WERI-Rb-1 (cell line): ENCODE data around the gene SEC22A.

Experiments
- DNase-seq: peaks from one replicate; pipeline ENCODE4 v3.0.0-alpha.2; 2020
- H3K27ac ChIP-seq: fragments of 250-450 bp; sonication (Bioruptor Pico); 2 replicates; pipeline ENCODE4 v1.5.1; 2020; ENCODE audit warnings: mild to moderate bottlenecking, moderate library complexity
- H3K27me3 ChIP-seq: fragments of 250-450 bp; sonication (Bioruptor Pico); 2 replicates; pipeline ENCODE4 v1.5.1; 2021; ENCODE audit warnings: mild to moderate bottlenecking, low read depth, moderate library complexity; ENCODE audit not compliant: insufficient read depth, severe bottlenecking
- H3K36me3 ChIP-seq: fragments of 250-450 bp; sonication (Bioruptor Pico); 2 replicates; pipeline ENCODE4 v1.5.1; 2020; ENCODE audit warnings: mild to moderate bottlenecking, moderate library complexity
- H3K4me3 ChIP-seq: 2 replicates; pipeline ENCODE4 v1.5.1; 2011; ENCODE audit warnings: low read depth, mild to moderate bottlenecking, control low read depth, low read length
- H3K9me3 ChIP-seq: fragments of 250-450 bp; sonication (Bioruptor Pico); 2 replicates; pipeline ENCODE4 v1.5.1; 2021; ENCODE audit warnings: mild to moderate bottlenecking, moderate library complexity; ENCODE audit not compliant: severe bottlenecking
- TF ChIP-seq, protein P1 (sequence below): IDR thresholded peaks from 2 replicates; pipeline ENCODE4 v1.5.1; 2011; ENCODE audit warnings: low read depth, mild to moderate bottlenecking, control low read depth, inconsistent platforms, low read length

Gene SEC22A

GRCh38 chr3:123159926-123160635 is 41.7 kb upstream of the SEC22A start:
- peaks cover 1% of the 10 kb centered on the region for H3K9me3 ChIP-seq
- H3K27ac ChIP-seq, result no peak overlapping the region
- no peak for DNase-seq
- no peaks in the 10 kb centered on the region for H3K27me3 ChIP-seq
- TF ChIP-seq, protein P1, sequence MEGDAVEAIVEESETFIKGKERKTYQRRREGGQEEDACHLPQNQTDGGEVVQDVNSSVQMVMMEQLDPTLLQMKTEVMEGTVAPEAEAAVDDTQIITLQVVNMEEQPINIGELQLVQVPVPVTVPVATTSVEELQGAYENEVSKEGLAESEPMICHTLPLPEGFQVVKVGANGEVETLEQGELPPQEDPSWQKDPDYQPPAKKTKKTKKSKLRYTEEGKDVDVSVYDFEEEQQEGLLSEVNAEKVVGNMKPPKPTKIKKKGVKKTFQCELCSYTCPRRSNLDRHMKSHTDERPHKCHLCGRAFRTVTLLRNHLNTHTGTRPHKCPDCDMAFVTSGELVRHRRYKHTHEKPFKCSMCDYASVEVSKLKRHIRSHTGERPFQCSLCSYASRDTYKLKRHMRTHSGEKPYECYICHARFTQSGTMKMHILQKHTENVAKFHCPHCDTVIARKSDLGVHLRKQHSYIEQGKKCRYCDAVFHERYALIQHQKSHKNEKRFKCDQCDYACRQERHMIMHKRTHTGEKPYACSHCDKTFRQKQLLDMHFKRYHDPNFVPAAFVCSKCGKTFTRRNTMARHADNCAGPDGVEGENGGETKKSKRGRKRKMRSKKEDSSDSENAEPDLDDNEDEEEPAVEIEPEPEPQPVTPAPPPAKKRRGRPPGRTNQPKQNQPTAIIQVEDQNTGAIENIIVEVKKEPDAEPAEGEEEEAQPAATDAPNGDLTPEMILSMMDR, result no peak
- peaks cover 72% of the 10 kb centered on the region for H3K36me3 ChIP-seq
- no peak overlapping the region for H3K4me3 ChIP-seq

DNA sequence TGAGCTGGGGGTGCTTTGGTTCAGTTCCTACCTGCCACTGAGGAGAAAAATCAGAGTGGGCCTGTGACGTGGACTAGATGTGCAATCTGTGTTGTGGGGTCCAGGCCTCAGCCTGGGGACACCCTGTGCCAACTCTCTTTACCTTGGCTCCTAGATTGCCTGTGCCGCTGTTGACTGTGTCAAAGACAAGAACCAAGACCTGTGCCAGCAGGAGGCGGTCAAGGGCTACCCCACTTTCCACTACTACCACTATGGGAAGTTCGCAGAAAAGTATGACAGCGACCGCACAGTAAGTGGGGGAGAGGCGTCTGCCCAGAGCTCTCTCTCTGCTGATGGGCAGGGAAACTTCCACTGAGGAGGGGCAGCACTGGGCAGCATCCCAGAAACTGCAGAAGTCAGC is 40.6 kb upstream of the SEC22A start:
- Histone ChIP-seq H3K4me3 (no peak overlapping the region), H3K27me3 (no peaks in the 10 kb centered on the region), H3K9me3 (peaks cover 2% of the 10 kb centered on the region), H3K27ac (no peak overlapping the region), H3K36me3 (peaks cover 65% of the 10 kb centered on the region)
- no peak for DNase-seq
- TF ChIP-seq, protein P1, result peak; percentile 50

- TF ChIP-seq, protein P1, result no peak
- H3K27me3 ChIP-seq, result no peaks in the 10 kb centered on the region
- no peak overlapping the region for H3K27ac ChIP-seq
- DNase-seq, result no peak
- peaks cover 2% of the 10 kb centered on the region for H3K9me3 ChIP-seq
- H3K4me3 ChIP-seq, result no peak overlapping the region
- peaks cover 70% of the 10 kb centered on the region for H3K36me3 ChIP-seq
These were observed 38.6 kb upstream of the SEC22A start for GRCh38 chr3:123163141-123163540.

DNA sequence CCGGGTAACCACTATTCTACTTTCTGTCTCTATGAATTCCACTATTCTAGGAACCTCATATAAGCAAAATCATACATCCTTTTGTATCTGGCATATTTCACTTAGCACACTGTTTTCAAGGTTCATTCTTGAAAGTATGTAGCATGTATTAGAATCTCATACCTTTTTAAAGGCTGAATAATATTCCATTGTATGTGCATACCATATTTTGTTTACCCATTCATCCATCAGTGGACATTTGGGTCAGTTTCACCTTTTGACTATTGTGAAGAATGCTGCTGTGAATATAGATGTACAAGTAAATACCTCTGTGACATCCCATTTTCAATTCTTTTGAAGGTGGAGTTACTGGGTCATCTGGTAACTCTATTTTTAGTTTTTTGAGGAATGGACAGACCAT is 36.6 kb upstream of the SEC22A start:
- H3K4me3 ChIP-seq, result no peak overlapping the region
- H3K27ac ChIP-seq, result no peak overlapping the region
- H3K36me3 ChIP-seq, result peaks cover 59% of the 10 kb centered on the region
- peaks cover 2% of the 10 kb centered on the region for H3K9me3 ChIP-seq
- TF ChIP-seq, protein P1, result no peak
- no peak for DNase-seq
- no peaks in the 10 kb centered on the region for H3K27me3 ChIP-seq

- Histone ChIP-seq H3K9me3 (peaks cover 2% of the 10 kb centered on the region), H3K4me3 (no peak overlapping the region), H3K27ac (no peak overlapping the region), H3K36me3 (peaks cover 37% of the 10 kb centered on the region), H3K27me3 (no peaks in the 10 kb centered on the region)
- TF ChIP-seq, protein P1, result no peak
- no peak for DNase-seq
These were observed 34.1 kb upstream of the SEC22A start for GRCh38 chr3:123167686-123168085.

DNA sequence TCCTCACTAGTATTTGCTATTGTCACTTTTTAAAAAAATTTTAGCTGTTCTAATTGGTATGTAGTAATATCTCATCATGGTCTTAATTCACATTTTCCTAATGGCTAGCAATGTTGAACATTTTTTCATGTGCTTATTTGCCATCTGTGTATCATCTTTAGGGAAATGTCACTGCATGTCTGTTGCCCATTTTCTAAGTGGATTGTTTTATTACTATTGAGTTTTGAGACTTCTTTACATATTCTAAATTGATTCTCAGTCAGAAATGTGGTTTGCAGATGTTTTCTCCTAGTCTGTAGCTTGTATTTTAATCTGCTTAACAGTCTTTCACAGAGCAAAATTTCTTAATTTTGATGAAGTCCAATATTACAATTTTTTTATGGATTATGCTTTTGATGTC is 33.6 kb upstream of the SEC22A start:
- Histone ChIP-seq H3K27ac (no peak overlapping the region), H3K9me3 (peaks cover 2% of the 10 kb centered on the region), H3K36me3 (peaks cover 36% of the 10 kb centered on the region), H3K4me3 (no peak overlapping the region), H3K27me3 (no peaks in the 10 kb centered on the region)
- TF ChIP-seq, protein P1, result no peak
- no peak for DNase-seq
